CD14-positive monocyte (primary cell): ENCODE results near the gene SLFN13. TPM values are rescaled to one million over a fixed set of nuclear protein-coding genes. Genes with fewer than 3 reads are reported as not detected.

ENCODE experiments used
- DNase-seq, 3 donors: peaks; one replicate each; pipeline ENCODE4 v3.0.0-alpha.2; 2011 to 2022
- H2AFZ ChIP-seq: 2 replicates; pipeline ENCODE4 v1.6.0; 2012; ENCODE audit warnings: mild to moderate bottlenecking, low read depth, low read length, inconsistent platforms; ENCODE audit not compliant: insufficient read depth, poor library complexity, severe bottlenecking
- H3K27ac ChIP-seq, 2 donors: 1 replicate in 1 of 2; 2 replicates in 1 of 2; pipeline ENCODE4 v1.5.1; 2012 to 2013; ENCODE audit warnings: low read length in 2 of 2, control low read depth in 1 of 2, inconsistent platforms in 1 of 2, low read depth in 1 of 2, mild to moderate bottlenecking in 1 of 2
- H3K27me3 ChIP-seq, 2 donors: one replicate each; pipeline versions ENCODE4 v1.6.0 to v1.6.1; 2011 to 2013; ENCODE audit warnings: low read length in 2 of 2; ENCODE audit not compliant: control insufficient read depth in 2 of 2, insufficient read depth in 2 of 2
- H3K36me3 ChIP-seq, 2 donors: replicated peaks in 1 of 2; 1 replicate in 1 of 2; 2 replicates in 1 of 2; pipeline versions ENCODE4 v1.5.1 to v1.6.1; 2012 to 2013; ENCODE audit warnings: low read length in 2 of 2, control low read depth in 1 of 2, inconsistent platforms in 1 of 2, mild to moderate bottlenecking in 1 of 2; ENCODE audit not compliant: insufficient read depth in 2 of 2, control insufficient read depth in 1 of 2
- H3K4me1 ChIP-seq, 2 donors: 1 replicate in 1 of 2; 2 replicates in 1 of 2; pipeline versions ENCODE4 v1.5.1 to v1.6.1; 2012 to 2013; ENCODE audit warnings: low read length in 2 of 2, control low read depth in 1 of 2, inconsistent platforms in 1 of 2, mild to moderate bottlenecking in 1 of 2, moderate library complexity in 1 of 2; ENCODE audit not compliant: insufficient read depth in 2 of 2, control insufficient read depth in 1 of 2
- H3K4me2 ChIP-seq: replicated peaks from 2 replicates; pipeline ENCODE3; 2012; ENCODE audit warnings: low read length, moderate library complexity, mild to moderate bottlenecking; ENCODE audit not compliant: poor library complexity, severe bottlenecking; ENCODE audit errors: extremely low read depth
- H3K4me3 ChIP-seq, 3 experiments: fragments of 200-600 bp in 1 of 3; sonication (generic) in 1 of 3; replicated peaks in 1 of 3; 1 replicate in 2 of 3; 2 replicates in 1 of 3; pipeline ENCODE4 v1.5.1; 2011 to 2013; ENCODE audit warnings: low read length in 3 of 3, mild to moderate bottlenecking in 3 of 3, control low read depth in 2 of 3, low read depth in 2 of 3, inconsistent platforms in 1 of 3, moderate library complexity in 1 of 3
- H3K79me2 ChIP-seq: 2 replicates; pipeline ENCODE4 v1.6.0; 2012; ENCODE audit warnings: mild to moderate bottlenecking, control low read depth, inconsistent platforms, low read length, moderate library complexity; ENCODE audit not compliant: insufficient read depth
- H3K9ac ChIP-seq: 2 replicates; pipeline ENCODE4 v1.6.0; 2017; ENCODE audit warnings: low read length, mild to moderate bottlenecking; ENCODE audit not compliant: insufficient read depth, poor library complexity, severe bottlenecking
- H3K9me3 ChIP-seq, 2 donors: replicated peaks in 1 of 2; 1 replicate in 1 of 2; 2 replicates in 1 of 2; pipeline versions ENCODE4 v1.5.1 to v1.6.1; 2012 to 2013; ENCODE audit warnings: low read length in 2 of 2, control low read depth in 1 of 2; ENCODE audit not compliant: control insufficient read depth in 1 of 2, insufficient read depth in 1 of 2
- H4K20me1 ChIP-seq: 2 replicates; pipeline ENCODE4 v1.6.0; 2012; ENCODE audit warnings: mild to moderate bottlenecking, low read length, control low read depth, moderate library complexity; ENCODE audit not compliant: insufficient read depth
- H3K27ac Mint-ChIP-seq, 7 donors: one replicate each; pipeline ENCODE4 v1.8.0; 2020; ENCODE audit warnings: mild to moderate bottlenecking in 7 of 7, mixed read lengths in 7 of 7, moderate library complexity in 6 of 7, inconsistent platforms in 2 of 7
- H3K27me3 Mint-ChIP-seq, 3 donors: one replicate each; pipeline ENCODE4 v1.8.0; 2021 to 2022; ENCODE audit warnings: low read depth in 3 of 3, mild to moderate bottlenecking in 3 of 3, mixed read lengths in 3 of 3, moderate library complexity in 3 of 3, inconsistent platforms in 1 of 3
- H3K36me3 Mint-ChIP-seq, 2 donors: one replicate each; pipeline ENCODE4 v1.8.0; 2020; ENCODE audit warnings: mixed read lengths in 2 of 2, inconsistent platforms in 1 of 2, mild to moderate bottlenecking in 1 of 2
- H3K4me1 Mint-ChIP-seq: one replicate; pipeline ENCODE4 v1.8.0; 2020; ENCODE audit warnings: mild to moderate bottlenecking, mixed read lengths
- H3K4me3 Mint-ChIP-seq, 2 donors: one replicate each; pipeline ENCODE4 v1.8.0; 2020; ENCODE audit warnings: mild to moderate bottlenecking in 2 of 2, mixed read lengths in 2 of 2, moderate library complexity in 1 of 2
- H3K9me3 Mint-ChIP-seq, 7 donors: one replicate each; pipeline ENCODE4 v1.8.0; 2020 to 2022; ENCODE audit warnings: mixed read lengths in 7 of 7, mild to moderate bottlenecking in 6 of 7, moderate library complexity in 6 of 7, inconsistent platforms in 2 of 7
- CTCF ChIP-seq: fragments of 200-600 bp; IDR thresholded peaks from one replicate; pipeline ENCODE4 v1.8.0; 2022; ENCODE audit warnings: antibody characterized with exemption, mild to moderate bottlenecking
- WGBS: methylation state at CpG from one replicate; pipeline ENCODE4 v1.1.5; 2013; ENCODE audit warnings: missing lambda C conversion rate; ENCODE audit not compliant: insufficient coverage; 5-methylcytosine and 5-hydroxymethylcytosine counted together
- intact Hi-C, 2 donors: fragments of 100-400 bp; cut with micrococcal nuclease; formaldehyde crosslinking; loops; one replicate each; pipeline versions ENCODE4 v1.15.0 to v1.15.1; 2023
- polyA plus RNA-seq, 3 donors: library from polyadenylated mRNA; depleted of rRNA in 1 of 3; unstranded in 2 of 3; stranded (reverse) in 1 of 3; fragments of 300-500 nt in 2 of 3; fragments of >200 nt in 1 of 3; fragmentation: Illumina TruSeq in 2 of 3; gene quantifications; 1 replicate in 2 of 3; 2 replicates in 1 of 3; pipeline ENCODE4 v1.2.3, GENCODE V29; 2012 to 2021

The SLFN13 gene
- polyA plus RNA-seq, 3 donors, result 1.8 to 3.0 (median 2.7) TPM

- H3K9ac ChIP-seq, result no peak overlapping the region
- no peaks in the 10 kb centered on the region for H3K9me3 ChIP-seq
- no peaks in the 10 kb centered on the region for H3K36me3 ChIP-seq
- peak overlapping the region in 1 of 2 donors; percentile 68 for H3K27ac ChIP-seq
- H3K27ac Mint-ChIP-seq, result peak overlapping the region; percentile 37 to 92 (median 80)
- no peak for TF ChIP-seq CTCF
- H4K20me1 ChIP-seq, result no peaks in the 10 kb centered on the region
- peaks cover 55% of the 10 kb centered on the region for H3K4me1 Mint-ChIP-seq
- no peaks in the 10 kb centered on the region for H3K79me2 ChIP-seq
- no peaks in the 10 kb centered on the region for H3K36me3 Mint-ChIP-seq
- 10% methylated on average over 1 of the region's 2 CpGs for WGBS
- H3K4me1 ChIP-seq, result peaks cover 33 to 46% of the 10 kb centered on the region in 2 donors
- peak; percentile 68 to 88 (median 85) for DNase-seq
- H3K27me3 ChIP-seq, result no peaks in the 10 kb centered on the region
- intact Hi-C loops, result no loop called here
- H3K4me3 ChIP-seq, result peak overlapping the region in 1 of 3 experiments; percentile 29
- H3K9me3 Mint-ChIP-seq, result peaks cover 0 to 4% (median 0%) of the 10 kb centered on the region in 7 donors
- peak overlapping the region in 1 of 2 donors; percentile 12 for H3K4me3 Mint-ChIP-seq
- peak overlapping the region; percentile 32 for H3K4me2 ChIP-seq
- H2AFZ ChIP-seq, result no peak overlapping the region
- peaks cover 0 to 3% (median 0%) of the 10 kb centered on the region in 3 donors for H3K27me3 Mint-ChIP-seq
Measured at GRCh38 chr17:35390663-35391062, 57.9 kb downstream of the SLFN13 start.

GRCh38 chr17:35390156-35390555, 58.4 kb downstream of the SLFN13 start:
- H3K9ac ChIP-seq, result no peak overlapping the region
- peaks cover 0 to 3% (median 0%) of the 10 kb centered on the region in 3 donors for H3K27me3 Mint-ChIP-seq
- no peaks in the 10 kb centered on the region for H3K27me3 ChIP-seq
- peak overlapping the region in 1 of 2 donors; percentile 68 for H3K27ac ChIP-seq
- intact Hi-C loops, result no loop called here
- no peaks in the 10 kb centered on the region for H3K79me2 ChIP-seq
- peaks cover 33 to 46% of the 10 kb centered on the region in 2 donors for H3K4me1 ChIP-seq
- peaks cover 0 to 2% (median 0%) of the 10 kb centered on the region in 7 donors for H3K9me3 Mint-ChIP-seq
- H3K4me3 ChIP-seq, result no peak overlapping the region
- no peak overlapping the region for H3K4me3 Mint-ChIP-seq
- peaks cover 50% of the 10 kb centered on the region for H3K4me1 Mint-ChIP-seq
- no peaks in the 10 kb centered on the region for H3K9me3 ChIP-seq
- TF ChIP-seq CTCF, result no peak
- H2AFZ ChIP-seq, result no peak overlapping the region
- peak overlapping the region; percentile 37 to 87 (median 68) for H3K27ac Mint-ChIP-seq
- H3K4me2 ChIP-seq, result peak overlapping the region; percentile 32
- H4K20me1 ChIP-seq, result no peaks in the 10 kb centered on the region
- no peaks in the 10 kb centered on the region for H3K36me3 Mint-ChIP-seq
- 83% methylated on average over 1 of the region's 2 CpGs for WGBS
- no peaks in the 10 kb centered on the region for H3K36me3 ChIP-seq
- no peak for DNase-seq
